HG03439 (cell line): ENCODE data around the gene YIF1A.

Experiments
- ATAC-seq: cut with Tn5 transposase; IDR thresholded peaks from one replicate; pipeline ENCODE4 v1.9.1; 2021; ENCODE audit warnings: mild to moderate bottlenecking, moderate library complexity; ENCODE audit not compliant: unreplicated experiment

YIF1A gene

DNA sequence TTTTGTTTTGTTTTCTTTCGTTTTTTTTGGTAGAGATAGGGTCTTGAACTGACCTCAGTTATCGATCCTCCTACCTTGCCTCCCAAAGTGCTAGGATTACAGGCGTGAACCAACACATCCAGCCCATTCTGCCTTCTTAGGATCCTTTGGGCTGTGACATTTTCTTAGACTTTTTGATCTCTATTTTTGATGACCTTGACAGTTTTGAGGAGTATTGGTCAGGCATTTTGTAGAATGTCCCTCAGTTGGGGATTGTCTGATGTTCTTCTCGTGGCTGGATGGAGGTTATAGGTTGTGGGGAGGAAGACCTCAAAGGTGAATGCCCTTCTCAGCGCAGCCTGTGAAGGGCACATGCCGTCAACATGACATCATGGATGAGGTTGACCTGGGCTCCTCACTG, 40.0 kb downstream of the YIF1A start:
- no peak for ATAC-seq

DNA sequence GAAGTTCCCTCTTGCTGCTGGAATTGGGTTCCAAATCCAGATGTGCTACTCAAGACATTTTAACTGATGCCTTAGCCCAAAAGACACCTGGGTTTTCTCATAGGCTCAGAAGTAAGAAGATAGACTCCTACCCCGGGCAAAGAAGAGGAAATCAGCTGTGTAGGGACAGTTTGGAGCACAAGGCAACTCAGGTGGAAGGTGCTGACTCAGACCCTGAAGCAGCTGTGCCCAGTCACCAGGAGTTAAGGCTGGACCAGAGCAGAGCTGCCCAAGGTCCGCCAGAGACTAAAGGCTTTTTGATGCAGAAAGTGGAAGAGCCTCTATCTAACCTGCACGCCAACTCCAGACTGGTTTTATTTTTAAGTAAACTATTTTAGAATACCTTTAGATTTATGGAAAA, 41.1 kb downstream of the YIF1A start:
- no peak for ATAC-seq

DNA sequence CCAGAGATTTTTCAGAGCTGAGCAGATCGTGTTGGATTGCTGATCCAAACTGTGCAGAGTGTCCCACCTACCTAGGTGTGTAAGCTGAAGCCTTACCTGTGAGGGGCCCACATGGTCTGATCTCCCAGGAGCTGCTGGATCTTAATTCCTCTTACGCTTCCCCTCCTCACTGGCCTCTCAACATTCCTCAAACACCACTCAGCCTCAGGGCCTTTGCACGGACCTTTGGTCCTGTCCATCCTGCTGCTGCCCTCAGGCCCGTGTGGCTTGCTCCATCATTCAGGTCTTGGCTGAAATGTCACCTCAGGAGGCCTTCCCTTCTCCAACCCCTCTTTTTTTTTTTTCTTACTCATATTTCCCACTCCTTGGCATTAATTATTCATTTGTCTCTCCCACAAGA, 41.6 kb downstream of the YIF1A start:
- ATAC-seq = no peak

DNA sequence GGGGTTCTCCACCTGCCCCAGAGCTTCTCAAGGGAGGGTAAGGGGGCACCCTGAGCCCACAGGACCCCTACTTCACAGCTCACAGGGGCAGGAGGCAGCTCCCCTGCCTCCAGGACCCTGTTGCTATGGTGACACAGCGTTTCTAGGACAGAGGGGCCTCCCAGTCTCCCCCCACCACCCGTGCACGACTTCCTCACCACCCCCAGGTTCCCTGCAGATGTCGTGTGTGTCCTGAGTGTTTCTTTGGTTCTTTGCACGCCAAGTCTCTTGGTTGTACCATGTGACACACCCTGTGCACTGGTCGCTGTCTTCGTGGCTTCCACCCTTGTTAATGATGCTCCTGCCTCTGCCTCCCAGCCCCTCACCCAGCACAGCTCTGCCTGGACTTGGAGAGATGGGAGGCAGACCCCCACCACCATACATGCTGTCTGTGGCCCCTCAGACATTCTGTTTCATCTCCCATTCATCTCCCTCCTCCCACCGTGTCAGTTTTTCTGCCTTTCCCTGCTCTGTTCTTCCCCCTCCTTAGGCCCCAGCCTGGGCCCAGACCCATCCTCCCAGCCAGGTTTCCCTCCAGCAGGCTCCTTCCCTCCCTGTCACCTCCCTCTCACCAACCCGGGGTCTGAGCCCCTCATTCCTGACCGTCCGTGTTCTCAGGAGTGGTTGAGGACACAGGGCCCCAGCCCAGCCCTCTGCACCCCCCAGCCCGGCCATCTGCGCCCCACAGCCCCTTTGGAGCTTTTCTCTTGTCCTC, 45.0 kb downstream of the YIF1A start:
- ATAC-seq = no peak

DNA sequence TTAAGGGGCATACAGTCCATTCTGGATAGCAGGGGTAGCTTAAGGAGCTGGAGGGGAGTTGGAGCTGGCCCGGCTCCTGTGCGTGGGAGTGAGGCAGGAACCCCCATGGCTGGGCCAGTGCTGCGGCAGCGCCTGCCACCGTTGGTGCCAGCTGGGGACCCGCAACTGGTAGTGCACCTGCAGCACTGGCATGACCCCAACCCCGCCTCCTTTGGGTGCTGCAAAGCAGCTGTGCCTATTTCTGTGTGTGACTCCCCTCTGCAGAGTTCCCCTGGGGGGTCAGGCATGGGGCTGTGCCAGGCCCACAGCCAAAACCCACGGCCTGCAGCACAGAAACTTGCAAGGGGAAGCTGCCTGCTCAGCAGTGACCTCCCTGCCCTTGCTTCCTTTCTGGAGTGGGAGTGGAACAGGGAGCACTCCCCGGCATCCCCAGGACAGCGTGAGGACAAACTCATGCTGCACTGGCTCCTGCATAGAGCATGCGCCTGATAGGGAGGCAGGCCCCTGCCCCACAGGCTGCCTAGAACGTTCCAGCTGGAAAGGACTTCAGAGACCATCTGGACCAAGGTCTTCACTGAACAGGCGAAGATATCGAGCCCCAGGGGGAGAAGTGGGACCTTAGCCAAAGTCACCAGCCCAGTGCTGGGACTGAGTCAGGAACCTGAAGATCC, 46.7 kb downstream of the YIF1A start:
- ATAC-seq = no peak

DNA sequence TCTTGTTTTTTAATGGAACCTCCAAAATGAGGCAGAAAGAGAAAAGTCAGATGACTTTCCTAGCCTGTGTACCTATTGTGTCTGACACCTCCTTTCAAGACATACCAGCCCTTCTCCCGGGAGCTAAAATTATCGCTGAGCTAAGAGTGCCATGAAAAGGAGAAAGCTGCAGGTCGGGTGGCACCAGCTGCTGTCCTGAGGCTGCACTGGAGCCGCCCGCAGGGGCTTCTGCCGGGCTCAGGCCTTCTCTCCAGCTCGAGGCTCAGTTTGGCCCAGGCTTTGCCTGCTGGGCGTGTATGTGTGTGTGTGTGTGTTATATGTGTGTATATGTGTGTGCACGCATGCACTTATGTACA, 48.2 kb downstream of the YIF1A start:
- ATAC-seq = no peak

DNA sequence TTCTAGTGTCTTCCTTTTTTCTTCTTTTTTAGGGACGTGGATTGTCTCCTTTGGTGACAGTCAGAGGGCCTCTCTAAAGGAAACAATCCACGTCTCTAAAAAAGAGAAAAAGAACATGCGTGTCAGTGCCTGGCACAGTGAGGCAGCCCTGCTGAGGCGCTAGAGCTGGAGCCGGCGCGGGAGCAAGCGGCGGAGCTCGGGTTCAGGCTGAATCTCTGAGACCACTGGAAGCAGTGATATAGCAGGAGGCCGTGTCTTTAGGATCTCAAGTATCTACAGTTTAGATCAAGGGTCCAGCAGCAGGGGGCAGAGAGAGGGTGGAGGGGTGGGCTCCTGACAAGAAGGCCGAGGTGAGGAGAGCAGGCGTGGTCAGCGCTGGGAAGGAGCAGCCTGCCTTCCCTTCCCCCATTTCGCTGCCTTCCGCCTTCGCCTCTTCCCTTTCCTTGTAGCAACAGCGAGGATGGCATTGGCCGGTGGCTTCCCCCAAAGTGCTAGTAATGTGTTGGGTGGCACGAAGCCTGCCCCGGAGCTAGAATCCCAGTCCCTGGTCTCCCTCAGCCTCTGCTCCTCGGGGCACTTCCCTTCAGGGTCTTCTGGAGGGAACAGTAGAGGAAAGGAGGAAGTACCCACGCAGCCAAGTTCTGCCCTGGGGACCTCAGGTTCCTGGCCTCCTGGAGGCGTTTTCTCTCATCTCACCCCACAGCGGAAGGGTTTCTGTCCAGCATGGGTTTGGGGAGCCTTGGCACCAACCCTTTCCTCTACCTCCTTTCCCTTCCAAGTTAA, 48.8 kb downstream of the YIF1A start:
- ATAC-seq = no peak

DNA sequence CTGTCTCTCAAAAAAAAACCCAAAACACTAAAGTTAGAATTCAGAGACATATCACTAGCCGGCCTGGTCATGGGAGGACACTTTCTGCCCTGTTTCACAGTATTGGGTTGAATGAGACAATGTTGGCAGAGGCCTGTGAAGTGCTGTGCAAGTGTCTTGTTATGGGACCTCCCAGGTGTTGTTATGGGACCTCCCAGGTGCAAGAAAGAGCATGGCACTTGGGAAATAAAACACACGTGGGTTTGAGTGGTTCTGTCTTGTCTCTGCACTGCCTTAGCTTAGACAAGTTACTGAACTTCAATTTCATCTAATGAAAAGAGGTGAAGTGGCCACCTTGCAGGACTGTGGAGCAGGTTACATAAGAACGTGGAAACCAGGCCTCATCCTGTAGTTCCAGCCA, 49.4 kb downstream of the YIF1A start:
- ATAC-seq = no peak

DNA sequence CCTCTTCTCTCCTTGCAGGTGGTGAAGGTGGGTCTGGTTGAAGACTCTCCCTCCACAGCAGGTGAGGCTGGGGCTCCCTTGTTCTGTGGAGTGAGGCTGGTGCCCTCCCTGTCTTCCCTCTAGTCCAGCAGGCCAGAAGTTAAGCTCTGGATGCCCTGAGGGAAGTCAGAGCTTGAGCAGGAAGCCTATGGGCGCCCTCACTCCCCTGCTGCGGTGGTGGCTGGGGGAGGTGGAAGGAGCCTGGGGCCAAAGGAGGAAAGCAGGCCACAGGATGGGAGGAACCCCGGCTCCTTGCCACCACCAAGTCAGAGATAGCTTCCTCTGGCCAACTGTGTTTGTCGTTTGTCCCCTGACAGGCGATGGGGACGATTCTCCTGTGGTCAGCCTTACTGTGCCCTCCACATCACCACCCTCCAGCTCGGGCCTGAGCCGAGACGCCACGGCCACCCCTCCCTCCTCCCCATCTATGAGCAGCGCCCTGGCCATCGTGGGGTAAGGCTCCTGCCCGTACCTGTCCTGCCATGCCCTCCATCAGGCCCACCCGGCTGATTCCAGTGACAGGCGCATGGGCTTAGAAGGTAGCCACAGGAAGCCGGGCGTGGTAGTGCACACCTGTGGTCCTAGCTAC, 50.0 kb downstream of the YIF1A start:
- ATAC-seq = no peak

DNA sequence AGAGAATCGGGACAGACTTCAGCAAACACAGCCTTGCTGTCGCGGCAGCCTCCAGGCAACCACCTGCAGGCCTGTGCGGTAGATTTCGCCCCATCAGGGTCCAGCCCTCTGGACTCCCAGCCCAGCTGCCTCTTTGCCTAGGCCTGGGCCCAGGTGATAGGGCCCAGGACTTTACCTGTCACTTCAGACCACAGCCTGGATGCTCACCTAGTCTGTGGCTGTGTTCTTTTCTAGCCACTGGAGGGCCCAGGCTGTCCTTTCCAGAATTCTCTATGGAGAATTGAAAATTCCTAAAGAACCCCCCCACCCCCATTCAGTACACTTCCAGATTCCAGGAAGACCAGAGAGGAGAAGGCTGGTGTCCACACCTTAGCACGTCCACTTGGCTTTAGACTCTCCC, 51.1 kb downstream of the YIF1A start:
- no peak for ATAC-seq

DNA sequence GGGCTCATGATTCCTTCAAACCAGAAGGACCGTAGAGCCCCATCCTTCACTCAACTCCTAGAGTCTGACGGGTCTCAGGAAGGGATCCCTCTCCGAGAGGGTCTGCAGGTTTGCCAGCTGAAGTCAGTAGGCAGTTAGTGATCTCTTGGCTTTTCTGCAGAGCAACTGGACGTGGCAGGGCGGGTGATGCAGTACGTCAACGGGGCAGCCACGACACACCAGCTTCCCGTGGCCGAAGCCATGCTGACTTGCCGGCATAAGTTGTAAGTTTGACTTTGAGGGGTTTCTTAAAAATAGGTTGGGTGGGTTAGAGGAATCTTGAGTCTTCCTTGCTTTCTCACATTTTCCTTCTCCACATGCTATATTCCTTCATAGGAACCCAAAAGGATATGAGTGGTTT, 53.8 kb downstream of the YIF1A start:
- ATAC-seq = no peak
